ENCODE results near the gene PPP2CA.

- TF ChIP-seq, protein P1, sequence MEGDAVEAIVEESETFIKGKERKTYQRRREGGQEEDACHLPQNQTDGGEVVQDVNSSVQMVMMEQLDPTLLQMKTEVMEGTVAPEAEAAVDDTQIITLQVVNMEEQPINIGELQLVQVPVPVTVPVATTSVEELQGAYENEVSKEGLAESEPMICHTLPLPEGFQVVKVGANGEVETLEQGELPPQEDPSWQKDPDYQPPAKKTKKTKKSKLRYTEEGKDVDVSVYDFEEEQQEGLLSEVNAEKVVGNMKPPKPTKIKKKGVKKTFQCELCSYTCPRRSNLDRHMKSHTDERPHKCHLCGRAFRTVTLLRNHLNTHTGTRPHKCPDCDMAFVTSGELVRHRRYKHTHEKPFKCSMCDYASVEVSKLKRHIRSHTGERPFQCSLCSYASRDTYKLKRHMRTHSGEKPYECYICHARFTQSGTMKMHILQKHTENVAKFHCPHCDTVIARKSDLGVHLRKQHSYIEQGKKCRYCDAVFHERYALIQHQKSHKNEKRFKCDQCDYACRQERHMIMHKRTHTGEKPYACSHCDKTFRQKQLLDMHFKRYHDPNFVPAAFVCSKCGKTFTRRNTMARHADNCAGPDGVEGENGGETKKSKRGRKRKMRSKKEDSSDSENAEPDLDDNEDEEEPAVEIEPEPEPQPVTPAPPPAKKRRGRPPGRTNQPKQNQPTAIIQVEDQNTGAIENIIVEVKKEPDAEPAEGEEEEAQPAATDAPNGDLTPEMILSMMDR (IDR thresholded peaks at IDR 0.05) = no peak
- TF ChIP-seq ATF3 (CRISPR knock-in tag; conservative IDR thresholded peaks at IDR 0.05) (no peak), ZNF232 (CRISPR knock-in tag; IDR thresholded peaks at IDR 0.05) (no peak)
These were observed 63.3 kb downstream of the PPP2CA start for GRCh38 chr5:134162592-134162991.

Data from WTC11 (cell line).